PC-9 (cell line): ENCODE results near the gene CRYL1. TPM values are rescaled to one million over a fixed set of nuclear protein-coding genes. Genes with fewer than 3 reads are reported as not detected.
A peak's percentile ranks its signal among the peaks of the same experiment; 100 is the strongest.

Experiments
- BruUV-seq: library from RNA; stranded (reverse); fragments of 400-500 nt; replicated peaks from 2 replicates; lab custom pipeline; 2021; lab: Mats Ljungman, UMichigan
- CTCF ChIA-PET: fragments of 300-600 bp; sonication (Branson Sonifier 250); formaldehyde crosslinking; loops from one replicate; lab custom pipeline; 2022; ENCODE audit warnings: antibody characterized with exemption; lab: Charles Lee
- POLR2A ChIA-PET: fragments of 300-600 bp; sonication (Branson Sonifier 250); formaldehyde crosslinking; loops from one replicate; lab custom pipeline; 2022; ENCODE audit warnings: antibody characterized with exemption; ENCODE audit not compliant: unreplicated experiment; lab: Charles Lee
- DNase-seq, 2 experiments: peaks; one replicate each; pipeline versions ENCODE4 v3.0.0 to v3.0.0-alpha.2; 2015 to 2022; ENCODE audit warnings: mixed read lengths in 1 of 2
- H2AFZ ChIP-seq: fragments of 200-600 bp; sonication (generic); 2 replicates; pipeline ENCODE4 v1.8.1; 2017; ENCODE audit warnings: antibody characterized with exemption
- H3F3A ChIP-seq: fragments of 200-600 bp; sonication (generic); 2 replicates; pipeline ENCODE4 v1.8.1; 2017; ENCODE audit warnings: antibody characterized with exemption, mild to moderate bottlenecking, low read depth; ENCODE audit not compliant: insufficient read depth
- H3K27ac ChIP-seq: fragments of 200-600 bp; sonication (generic); 2 replicates; pipeline ENCODE4 v1.6.1; 2016; ENCODE audit warnings: mixed run types
- H3K27me3 ChIP-seq: fragments of 200-600 bp; sonication (generic); 2 replicates; pipeline ENCODE4 v1.6.1; 2016; ENCODE audit warnings: low read depth, mixed run types; ENCODE audit not compliant: insufficient read depth
- H3K36me3 ChIP-seq: fragments of 200-600 bp; sonication (generic); 2 replicates; pipeline ENCODE4 v1.6.1; 2016; ENCODE audit warnings: low read depth, mixed run types
- H3K4me1 ChIP-seq: fragments of 200-600 bp; sonication (generic); replicated peaks from 2 replicates; pipeline ENCODE4 v1.6.1; 2016; ENCODE audit warnings: mixed run types; ENCODE audit not compliant: insufficient read depth
- H3K4me2 ChIP-seq: fragments of 200-600 bp; sonication (generic); 2 replicates; pipeline ENCODE4 v1.6.1; 2017; ENCODE audit warnings: mixed run types
- H3K4me3 ChIP-seq: fragments of 200-600 bp; sonication (generic); 2 replicates; pipeline ENCODE4 v1.6.1; 2016; ENCODE audit warnings: mixed run types
- H3K79me2 ChIP-seq: fragments of 200-600 bp; sonication (generic); 2 replicates; pipeline ENCODE4 v1.6.1; 2017; ENCODE audit warnings: low read depth, mixed run types
- H3K9me2 ChIP-seq: fragments of 200-600 bp; sonication (generic); 2 replicates; pipeline ENCODE4 v1.8.1; 2017; ENCODE audit warnings: mild to moderate bottlenecking; ENCODE audit not compliant: insufficient read depth
- H3K9me3 ChIP-seq: fragments of 200-600 bp; sonication (generic); 2 replicates; pipeline ENCODE4 v1.8.1; 2016; ENCODE audit warnings: low read depth; ENCODE audit not compliant: insufficient read depth
- H4K20me1 ChIP-seq: fragments of 200-600 bp; sonication (generic); 2 replicates; pipeline ENCODE4 v1.8.1; 2017; ENCODE audit not compliant: insufficient read depth
- CTCF ChIP-seq: fragments of 200-600 bp; sonication (generic); conservative IDR thresholded peaks from 2 replicates; pipeline ENCODE4 v1.6.1; 2017; ENCODE audit warnings: mixed run types, antibody characterized with exemption, mild to moderate bottlenecking, moderate library complexity
- EZH2 ChIP-seq: fragments of 200-600 bp; sonication (generic); IDR thresholded peaks from 2 replicates; pipeline ENCODE4 v1.8.0; 2017; ENCODE audit warnings: antibody characterized with exemption, low read depth
- intact Hi-C: fragments of 100-400 bp; cut with micrococcal nuclease; formaldehyde crosslinking; loops from one replicate; pipeline ENCODE4 v1.10.0; 2022; ENCODE audit not compliant: unreplicated experiment
- total RNA-seq: library from RNA; stranded (reverse); gene quantifications from 2 replicates; pipeline ENCODE4 v1.2.3, GENCODE V29; 2021

CRYL1 gene
- total RNA-seq, 1 experiment from 2014 or later, result 8.7 TPM

GRCh38 chr13:20461481-20461859 is 64.2 kb downstream of the CRYL1 start:
- Histone ChIP-seq H3K4me1 (peaks cover 39% of the 10 kb centered on the region), H4K20me1 (no peaks in the 10 kb centered on the region), H2AFZ (no peak overlapping the region; the same call in 1 of the 2 replicates), H3K36me3 (no peaks in the 10 kb centered on the region), H3K9me2 (no peaks in the 10 kb centered on the region), H3K4me2 (no peak overlapping the region), H3K79me2 (no peaks in the 10 kb centered on the region), H3K4me3 (no peak overlapping the region), H3K27me3 (no peaks in the 10 kb centered on the region), H3K27ac (no peak overlapping the region), H3K9me3 (no peaks in the 10 kb centered on the region), H3F3A (peaks cover 9% of the 10 kb centered on the region; the same call in 1 of the 2 replicates)
- POLR2A ChIA-PET, result interaction anchor here (0.6 kb wide), 1 partner anchor 42 kb away, joined by 7 read pairs; no protein-coding TSS in a partner anchor
- no TSS peak for BruUV-seq
- CTCF ChIA-PET, result no interaction called here
- intact Hi-C loops, result no loop called here
- no peak for DNase-seq
- TF ChIP-seq EZH2 (no peak), CTCF (no peak)

- H3K9me3 ChIP-seq, result no peaks in the 10 kb centered on the region
- no peaks in the 10 kb centered on the region for H3K79me2 ChIP-seq
- no peaks in the 10 kb centered on the region for H3K9me2 ChIP-seq
- intact Hi-C loops, result no loop called here
- no peak for DNase-seq
- H2AFZ ChIP-seq, result no peak overlapping the region
- no peaks in the 10 kb centered on the region for H3K36me3 ChIP-seq
- H4K20me1 ChIP-seq, result no peaks in the 10 kb centered on the region
- H3K4me2 ChIP-seq, result no peak overlapping the region
- peaks cover 7% of the 10 kb centered on the region; the same call in 1 of the 2 replicates for H3F3A ChIP-seq
- no peak for TF ChIP-seq EZH2
- TF ChIP-seq CTCF, result no peak
- H3K4me3 ChIP-seq, result no peak overlapping the region
- BruUV-seq, result no TSS peak
- H3K4me1 ChIP-seq, result peaks cover 35% of the 10 kb centered on the region
- no peaks in the 10 kb centered on the region for H3K27me3 ChIP-seq
- ChIA-PET CTCF (no interaction called here), POLR2A (interaction anchor here (0.6 kb wide), 1 partner anchor 41 kb away, joined by 7 read pairs; no protein-coding TSS in a partner anchor)
- H3K27ac ChIP-seq, result no peak overlapping the region
Measured at GRCh38 chr13:20460761-20461160, 64.9 kb downstream of the CRYL1 start.

- BruUV-seq, result no TSS peak
- Histone ChIP-seq H3K4me1 (peaks cover 23% of the 10 kb centered on the region), H3K36me3 (no peaks in the 10 kb centered on the region), H3K79me2 (no peaks in the 10 kb centered on the region), H3F3A (no peaks in the 10 kb centered on the region), H4K20me1 (no peaks in the 10 kb centered on the region), H3K27ac (no peak overlapping the region), H3K4me3 (no peak overlapping the region), H2AFZ (no peak overlapping the region), H3K27me3 (no peaks in the 10 kb centered on the region), H3K9me3 (no peaks in the 10 kb centered on the region), H3K9me2 (no peaks in the 10 kb centered on the region), H3K4me2 (peak overlapping the region; percentile 45)
- ChIA-PET POLR2A (no interaction called here), CTCF (no interaction called here)
- TF ChIP-seq CTCF, result no peak
- no peak for TF ChIP-seq EZH2
- intact Hi-C loops, result no loop called here
- DNase-seq, result peak in 1 of 2 experiments; percentile 43
Measured at GRCh38 chr13:20457670-20458069, 68.0 kb downstream of the CRYL1 start.
